PFSK-1 (cell line): ENCODE results near the gene TMED1.

Experiments used
- FOXP2 ChIP-seq: optimal IDR thresholded peaks from 2 replicates; pipeline ENCODE3; 2011; ENCODE audit warnings: borderline replicate concordance, control low read depth, inconsistent platforms; ENCODE audit not compliant: insufficient read depth; ENCODE audit errors: extremely low read length, extremely low read depth
- POLR2AphosphoS5 ChIP-seq: IDR thresholded peaks from 2 replicates; pipeline ENCODE4 v1.6.1; 2012; ENCODE audit warnings: low read depth, mild to moderate bottlenecking, control low read depth, low read length, moderate library complexity
- SIN3A ChIP-seq: IDR thresholded peaks from 2 replicates; pipeline ENCODE4 v1.6.1; 2012; ENCODE audit warnings: mild to moderate bottlenecking, low read length, moderate library complexity, borderline replicate concordance; ENCODE audit not compliant: insufficient read depth
- TAF1 ChIP-seq: IDR thresholded peaks from 2 replicates; pipeline ENCODE4 v1.6.1; 2012; ENCODE audit warnings: low read length, control low read depth, borderline replicate concordance; ENCODE audit not compliant: insufficient read depth
- TF ChIP-seq, protein P1 (sequence below), 2 experiments: IDR thresholded peaks; 2 replicates each; pipeline versions ENCODE4 v1.6.1 to v1.8.0; 2011 to 2012; ENCODE audit warnings: low read depth in 2 of 2, low read length in 2 of 2, control low read depth in 1 of 2, inconsistent platforms in 1 of 2, mild to moderate bottlenecking in 1 of 2, moderate library complexity in 1 of 2; ENCODE audit not compliant: insufficient read depth in 1 of 2

TMED1 gene

DNA sequence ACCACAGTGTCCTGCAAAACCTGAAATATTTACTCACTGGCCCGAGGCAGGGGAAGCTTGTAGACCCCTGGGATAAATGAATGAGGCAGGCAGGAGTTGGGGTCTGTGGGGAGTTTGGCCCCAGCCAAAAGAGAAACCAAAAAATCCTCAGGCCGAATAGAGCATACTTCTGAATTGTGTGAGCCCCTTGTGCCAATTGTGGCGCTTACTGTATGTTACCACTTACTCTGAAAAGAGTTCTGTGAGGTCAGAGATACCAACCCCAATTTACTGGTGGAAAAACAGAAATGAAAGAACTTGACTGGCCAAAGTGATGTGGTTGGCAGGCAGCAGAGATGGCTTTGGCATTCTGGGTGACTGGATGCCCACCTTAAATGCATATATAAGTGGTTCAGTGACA, 42.2 kb upstream of the TMED1 start:
- no peak for TF ChIP-seq FOXP2
- no peak for TF ChIP-seq SIN3A
- no peak for TF ChIP-seq TAF1
- no peak for TF ChIP-seq POLR2AphosphoS5
- TF ChIP-seq, protein P1, sequence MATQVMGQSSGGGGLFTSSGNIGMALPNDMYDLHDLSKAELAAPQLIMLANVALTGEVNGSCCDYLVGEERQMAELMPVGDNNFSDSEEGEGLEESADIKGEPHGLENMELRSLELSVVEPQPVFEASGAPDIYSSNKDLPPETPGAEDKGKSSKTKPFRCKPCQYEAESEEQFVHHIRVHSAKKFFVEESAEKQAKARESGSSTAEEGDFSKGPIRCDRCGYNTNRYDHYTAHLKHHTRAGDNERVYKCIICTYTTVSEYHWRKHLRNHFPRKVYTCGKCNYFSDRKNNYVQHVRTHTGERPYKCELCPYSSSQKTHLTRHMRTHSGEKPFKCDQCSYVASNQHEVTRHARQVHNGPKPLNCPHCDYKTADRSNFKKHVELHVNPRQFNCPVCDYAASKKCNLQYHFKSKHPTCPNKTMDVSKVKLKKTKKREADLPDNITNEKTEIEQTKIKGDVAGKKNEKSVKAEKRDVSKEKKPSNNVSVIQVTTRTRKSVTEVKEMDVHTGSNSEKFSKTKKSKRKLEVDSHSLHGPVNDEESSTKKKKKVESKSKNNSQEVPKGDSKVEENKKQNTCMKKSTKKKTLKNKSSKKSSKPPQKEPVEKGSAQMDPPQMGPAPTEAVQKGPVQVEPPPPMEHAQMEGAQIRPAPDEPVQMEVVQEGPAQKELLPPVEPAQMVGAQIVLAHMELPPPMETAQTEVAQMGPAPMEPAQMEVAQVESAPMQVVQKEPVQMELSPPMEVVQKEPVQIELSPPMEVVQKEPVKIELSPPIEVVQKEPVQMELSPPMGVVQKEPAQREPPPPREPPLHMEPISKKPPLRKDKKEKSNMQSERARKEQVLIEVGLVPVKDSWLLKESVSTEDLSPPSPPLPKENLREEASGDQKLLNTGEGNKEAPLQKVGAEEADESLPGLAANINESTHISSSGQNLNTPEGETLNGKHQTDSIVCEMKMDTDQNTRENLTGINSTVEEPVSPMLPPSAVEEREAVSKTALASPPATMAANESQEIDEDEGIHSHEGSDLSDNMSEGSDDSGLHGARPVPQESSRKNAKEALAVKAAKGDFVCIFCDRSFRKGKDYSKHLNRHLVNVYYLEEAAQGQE (IDR thresholded peaks at IDR 0.05; ENCODE audit: insufficient read depth in 1 of 2, low read depth in 2 of 2, low read length in 2 of 2), result no peak

DNA sequence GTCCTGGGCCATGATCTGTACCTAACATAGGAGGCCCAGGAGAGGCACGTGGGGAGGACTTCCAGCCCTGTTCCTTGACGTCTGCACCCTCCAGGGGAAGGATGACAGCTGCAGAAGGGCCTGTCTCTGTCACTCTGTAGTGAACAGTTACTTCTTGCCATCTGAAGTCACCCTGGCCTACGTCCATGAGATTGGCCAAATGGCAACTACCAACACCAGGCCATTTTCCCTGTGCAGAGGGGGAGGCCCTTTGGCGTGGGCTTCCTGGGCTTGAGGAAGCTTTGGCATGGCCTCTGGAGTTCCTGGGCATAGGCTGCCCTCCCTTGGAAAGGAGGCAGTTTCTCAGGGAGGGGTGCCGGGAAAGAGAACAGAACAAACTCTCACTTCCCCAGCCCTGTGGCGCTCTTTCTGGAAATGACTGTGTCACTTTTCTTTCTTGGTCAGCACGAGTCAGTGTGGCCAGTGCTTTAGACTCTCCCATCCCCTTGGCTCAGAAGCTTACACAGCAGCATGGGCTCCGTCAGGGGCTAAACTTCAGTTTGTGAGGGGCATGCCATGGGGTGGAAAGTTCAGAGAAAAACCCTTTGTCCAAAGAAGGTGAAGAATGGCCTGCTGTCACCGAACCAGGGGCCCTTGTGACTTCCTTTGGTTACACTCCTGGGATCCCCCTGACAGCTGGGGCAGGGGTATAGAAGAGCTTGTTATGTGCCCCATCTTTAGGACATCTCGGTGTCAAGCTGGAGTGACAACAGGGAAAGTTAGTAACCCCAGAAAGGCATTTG, 40.6 kb upstream of the TMED1 start:
- TF ChIP-seq SIN3A, result no peak
- no peak for TF ChIP-seq POLR2AphosphoS5
- no peak for TF ChIP-seq TAF1
- TF ChIP-seq FOXP2, result no peak
- TF ChIP-seq, protein P1 (IDR thresholded peaks at IDR 0.05; ENCODE audit: insufficient read depth in 1 of 2, low read depth in 2 of 2, low read length in 2 of 2), result no peak

DNA sequence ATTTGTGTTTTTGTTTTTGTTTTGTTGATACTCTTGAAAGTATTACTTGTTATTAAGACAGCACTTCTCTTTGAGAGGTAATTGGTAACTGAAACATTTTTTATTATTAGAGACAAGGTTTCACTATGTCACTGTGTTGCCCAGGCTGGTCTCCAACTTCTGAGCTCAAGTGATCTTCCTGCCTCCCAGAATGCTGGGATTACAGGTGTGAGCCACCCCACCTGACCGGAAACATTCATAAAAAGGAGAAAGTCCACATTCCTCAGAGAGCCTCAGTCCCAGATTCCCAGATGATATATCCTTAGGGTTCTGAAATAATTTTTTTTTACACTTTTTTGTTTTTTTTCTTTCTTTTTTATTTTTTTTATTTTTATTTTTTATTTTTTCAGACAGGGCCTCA, 38.0 kb upstream of the TMED1 start:
- no peak for TF ChIP-seq SIN3A
- no peak for TF ChIP-seq POLR2AphosphoS5
- TF ChIP-seq, protein P1 (IDR thresholded peaks at IDR 0.05; ENCODE audit: insufficient read depth in 1 of 2, low read depth in 2 of 2, low read length in 2 of 2), result no peak
- TF ChIP-seq FOXP2, result no peak
- no peak for TF ChIP-seq TAF1

DNA sequence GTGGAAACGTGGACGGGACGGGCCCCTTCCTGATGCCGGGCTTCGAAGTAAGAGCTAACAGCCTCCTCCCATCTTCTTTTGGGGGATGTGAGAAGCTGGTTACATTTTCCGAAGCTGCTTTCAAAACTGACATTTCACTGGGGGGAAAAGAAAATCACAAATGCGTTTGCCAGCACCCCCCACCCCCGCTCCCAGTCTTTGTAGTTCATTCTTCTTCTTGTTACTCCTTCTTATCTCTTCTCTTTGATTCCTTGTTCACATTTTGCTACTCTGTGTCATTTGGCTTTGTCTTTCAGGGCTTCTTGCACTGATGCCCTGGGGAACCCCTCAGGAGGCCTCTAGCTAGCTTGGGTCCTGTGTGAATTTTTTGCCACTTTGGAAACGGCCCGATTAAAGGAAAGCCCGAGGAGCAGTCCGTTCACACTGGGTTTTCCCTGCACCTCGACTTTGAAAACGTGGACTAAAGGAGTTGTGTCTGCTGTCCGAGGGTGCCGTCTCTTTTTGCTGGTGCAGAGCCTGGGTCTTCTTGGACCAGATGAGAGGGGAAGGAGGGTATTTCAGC, 36.6 kb upstream of the TMED1 start:
- TF ChIP-seq POLR2AphosphoS5 (no peak), SIN3A (no peak), FOXP2 (no peak), TAF1 (no peak)
- TF ChIP-seq, protein P1 (IDR thresholded peaks at IDR 0.05; ENCODE audit: insufficient read depth in 1 of 2, low read depth in 2 of 2, low read length in 2 of 2), result no peak
